Hepatocyte (in vitro differentiated cells): ENCODE results near the gene GSTM5. TPM values are rescaled to one million over a fixed set of nuclear protein-coding genes. Genes with fewer than 3 reads are reported as not detected.
"Not testable (repeated sequence)": the region's sequence is repeated elsewhere in the genome, so short reads cannot be mapped to it uniquely, and the experiment has no call there.

Source experiments
- DNase-seq: peaks from one replicate; pipeline ENCODE4 v3.0.0-alpha.2; 2016; ENCODE audit warnings: low spot score
- H2AFZ ChIP-seq: fragments of 200-600 bp; sonication (generic); 2 replicates; pipeline ENCODE4 v1.6.0; 2016; ENCODE audit warnings: antibody characterized with exemption, mild to moderate bottlenecking
- H3K27ac ChIP-seq: fragments of 200-600 bp; sonication (generic); 2 replicates; pipeline ENCODE4 v1.5.1; 2016; ENCODE audit warnings: mild to moderate bottlenecking
- H3K27me3 ChIP-seq: fragments of 200-600 bp; sonication (generic); 2 replicates; pipeline ENCODE4 v1.6.1; 2016
- H3K36me3 ChIP-seq: fragments of 200-600 bp; sonication (generic); replicated peaks from 2 replicates; pipeline ENCODE4 v1.5.1; 2016; ENCODE audit warnings: low read depth; ENCODE audit not compliant: insufficient read depth
- H3K4me1 ChIP-seq: fragments of 200-600 bp; sonication (generic); 2 replicates; pipeline ENCODE4 v1.5.1; 2016; ENCODE audit warnings: mild to moderate bottlenecking, moderate library complexity; ENCODE audit not compliant: insufficient read depth
- H3K4me2 ChIP-seq: fragments of 200-600 bp; sonication (generic); 2 replicates; pipeline ENCODE4 v1.6.0; 2016
- H3K4me3 ChIP-seq: fragments of 200-600 bp; sonication (generic); 2 replicates; pipeline ENCODE4 v1.5.1; 2016; ENCODE audit warnings: mild to moderate bottlenecking
- H3K79me2 ChIP-seq: fragments of 200-600 bp; sonication (generic); 2 replicates; pipeline ENCODE4 v1.6.0; 2017; ENCODE audit warnings: mild to moderate bottlenecking
- H3K9me2 ChIP-seq: fragments of 200-600 bp; sonication (generic); replicated peaks from 2 replicates; pipeline ENCODE4 v1.6.0; 2017; ENCODE audit warnings: mild to moderate bottlenecking; ENCODE audit not compliant: insufficient read depth
- H3K9me3 ChIP-seq: fragments of 200-600 bp; sonication (generic); 2 replicates; pipeline ENCODE4 v1.5.1; 2016; ENCODE audit warnings: low read depth, mild to moderate bottlenecking
- H4K20me1 ChIP-seq: fragments of 200-600 bp; sonication (generic); 2 replicates; pipeline ENCODE4 v1.6.0; 2016; ENCODE audit warnings: mild to moderate bottlenecking; ENCODE audit not compliant: insufficient read depth, poor library complexity, severe bottlenecking
- CTCF ChIP-seq: fragments of 200-600 bp; sonication (generic); IDR thresholded peaks from 2 replicates; pipeline ENCODE4 v1.5.1; 2016; ENCODE audit warnings: antibody characterized with exemption, mild to moderate bottlenecking; ENCODE audit not compliant: poor library complexity
- EZH2 ChIP-seq: fragments of 200-600 bp; sonication (generic); IDR thresholded peaks from 2 replicates; pipeline ENCODE4 v1.6.1; 2016; ENCODE audit warnings: antibody characterized with exemption, mild to moderate bottlenecking, borderline replicate concordance
- EZH2phosphoT487 ChIP-seq: fragments of 200-600 bp; sonication (generic); IDR thresholded peaks from one replicate; pipeline ENCODE4 v1.6.1; 2018; ENCODE audit warnings: antibody characterized with exemption, mild to moderate bottlenecking, low read depth, moderate library complexity; ENCODE audit not compliant: unreplicated experiment, severe bottlenecking
- WGBS: methylation state at CpG from one replicate; pipeline ENCODE4 v1.1.6; 2016; ENCODE audit warnings: low lambda C conversion rate; ENCODE audit errors: missing lambda C conversion rate; 5-methylcytosine and 5-hydroxymethylcytosine counted together
- polyA plus RNA-seq: library from polyadenylated mRNA; unstranded; fragments of >200 nt; fragmentation: Nextera tagmentation; extraction: Ambion mirVana; gene quantifications from 2 replicates; pipeline ENCODE4 v1.2.1, GENCODE V29; 2016
- total RNA-seq: library from RNA; depleted of rRNA; stranded (reverse); fragments of >200 nt; gene quantifications from 2 replicates; pipeline ENCODE4 v1.2.3, GENCODE V29; 2014

GSTM5 gene
- total and polyA plus RNA-seq, 2 experiments from 2014 or later, result 1.2 to 3.0 TPM

GRCh38 chr1:109697066-109697465 lies 15.0 kb upstream of the GSTM5 start:
- no peaks in the 10 kb centered on the region for H3K79me2 ChIP-seq
- no peaks in the 10 kb centered on the region for H3K4me1 ChIP-seq
- H3K9me2 ChIP-seq, result no peaks in the 10 kb centered on the region
- H3K4me3 ChIP-seq, result no peak overlapping the region
- no peak overlapping the region for H3K4me2 ChIP-seq
- 95% methylated on average over 4 of the region's 4 CpGs for WGBS
- DNase-seq, result no peak
- H3K27me3 ChIP-seq, result no peaks in the 10 kb centered on the region
- H3K36me3 ChIP-seq, result no peaks in the 10 kb centered on the region
- no peak overlapping the region for H2AFZ ChIP-seq
- no peaks in the 10 kb centered on the region for H3K9me3 ChIP-seq
- H3K27ac ChIP-seq, result no peak overlapping the region
- no peak for TF ChIP-seq EZH2phosphoT487
- no peaks in the 10 kb centered on the region for H4K20me1 ChIP-seq

- not testable (repeated sequence) for H4K20me1 ChIP-seq, H3K4me2 ChIP-seq, H3K4me3 ChIP-seq, H3K9me2 ChIP-seq, H3K27me3 ChIP-seq, H3K36me3 ChIP-seq, H3K9me3 ChIP-seq, H3K4me1 ChIP-seq, DNase-seq, H2AFZ ChIP-seq, H3K79me2 ChIP-seq, H3K27ac ChIP-seq
- WGBS, result 79% methylated on average over 4 of the region's 4 CpGs
These were observed 14.2 kb upstream of the GSTM5 start for GRCh38 chr1:109697861-109698260.

- not testable (repeated sequence) for H3K27me3 ChIP-seq, H3K36me3 ChIP-seq, H3K79me2 ChIP-seq, H3K4me3 ChIP-seq, H3K9me2 ChIP-seq, H3K4me1 ChIP-seq, H4K20me1 ChIP-seq, H3K4me2 ChIP-seq, H2AFZ ChIP-seq, DNase-seq, H3K9me3 ChIP-seq, H3K27ac ChIP-seq
- 86% methylated on average over 3 of the region's 3 CpGs for WGBS
These were observed 9.1 kb upstream of the GSTM5 start for GRCh38 chr1:109702940-109703339.

- Histone ChIP-seq H3K9me3 (no peaks in the 10 kb centered on the region), H3K79me2 (no peaks in the 10 kb centered on the region), H3K36me3 (no peaks in the 10 kb centered on the region), H2AFZ (no peak overlapping the region), H3K27ac (no peak overlapping the region), H4K20me1 (no peaks in the 10 kb centered on the region), H3K4me1 (no peaks in the 10 kb centered on the region), H3K4me3 (no peak overlapping the region), H3K27me3 (no peaks in the 10 kb centered on the region), H3K4me2 (no peak overlapping the region), H3K9me2 (no peaks in the 10 kb centered on the region)
- TF ChIP-seq EZH2 (no peak), EZH2phosphoT487 (no peak), CTCF (no peak)
- 82% methylated on average over 8 of the region's 8 CpGs for WGBS
- DNase-seq, result no peak
These were observed 7.9 kb upstream of the GSTM5 start for GRCh38 chr1:109704173-109704572.

- H3K79me2 ChIP-seq, result no peaks in the 10 kb centered on the region
- no peak overlapping the region for H3K4me2 ChIP-seq
- no peaks in the 10 kb centered on the region for H3K9me2 ChIP-seq
- no peaks in the 10 kb centered on the region for H4K20me1 ChIP-seq
- no peak overlapping the region for H3K4me3 ChIP-seq
- no peak overlapping the region for H2AFZ ChIP-seq
- H3K27ac ChIP-seq, result no peak overlapping the region
- TF ChIP-seq EZH2phosphoT487 (no peak), EZH2 (no peak), CTCF (no peak)
- 90% methylated on average over 4 of the region's 4 CpGs for WGBS
- no peaks in the 10 kb centered on the region for H3K4me1 ChIP-seq
- no peaks in the 10 kb centered on the region for H3K36me3 ChIP-seq
- no peak for DNase-seq
- no peaks in the 10 kb centered on the region for H3K27me3 ChIP-seq
- H3K9me3 ChIP-seq, result no peaks in the 10 kb centered on the region
These were observed 6.6 kb upstream of the GSTM5 start for GRCh38 chr1:109705411-109705810.

- H3K27ac ChIP-seq, H2AFZ ChIP-seq, H4K20me1 ChIP-seq, H3K9me3 ChIP-seq, H3K36me3 ChIP-seq, H3K9me2 ChIP-seq, H3K27me3 ChIP-seq, DNase-seq, H3K4me1 ChIP-seq, H3K4me3 ChIP-seq, H3K4me2 ChIP-seq, H3K79me2 ChIP-seq: not testable (repeated sequence)
- WGBS, result 68% methylated on average over 4 of the region's 4 CpGs
These were observed 3.1 kb upstream of the GSTM5 start for GRCh38 chr1:109708949-109709348.

- DNase-seq, H3K9me3 ChIP-seq, H3K27ac ChIP-seq, H4K20me1 ChIP-seq, H3K9me2 ChIP-seq, H3K4me2 ChIP-seq, H3K36me3 ChIP-seq, H3K4me3 ChIP-seq, H3K4me1 ChIP-seq, H3K79me2 ChIP-seq, H2AFZ ChIP-seq, H3K27me3 ChIP-seq: not testable (repeated sequence)
These were observed 2.2 kb upstream of the GSTM5 start for GRCh38 chr1:109709822-109710221.
